Endothelial cell (in vitro differentiated cells): ENCODE data around the gene ACTBL2. TPM values are rescaled to one million over a fixed set of nuclear protein-coding genes. Genes with fewer than 3 reads are reported as not detected.

ENCODE experiments used
- DNase-seq: peaks from one replicate; pipeline ENCODE4 v3.0.0; 2021; ENCODE audit warnings: low spot score
- H3K27ac Mint-ChIP-seq: one replicate; pipeline ENCODE4 v1.8.0; 2021; ENCODE audit warnings: mixed read lengths, inconsistent platforms; ENCODE audit not compliant: unreplicated experiment
- H3K27me3 Mint-ChIP-seq: one replicate; pipeline ENCODE4 v1.8.0; 2021; ENCODE audit warnings: mild to moderate bottlenecking, moderate library complexity, mixed read lengths, inconsistent platforms; ENCODE audit not compliant: unreplicated experiment
- H3K36me3 Mint-ChIP-seq: one replicate; pipeline ENCODE4 v1.8.0; 2021; ENCODE audit warnings: mild to moderate bottlenecking, low read depth, mixed read lengths, inconsistent platforms; ENCODE audit not compliant: unreplicated experiment
- H3K4me1 Mint-ChIP-seq: one replicate; pipeline ENCODE4 v1.8.0; 2021; ENCODE audit warnings: mild to moderate bottlenecking, mixed read lengths, inconsistent platforms; ENCODE audit not compliant: unreplicated experiment
- H3K4me3 Mint-ChIP-seq: one replicate; pipeline ENCODE4 v1.8.0; 2021; ENCODE audit warnings: mild to moderate bottlenecking, mixed read lengths, inconsistent platforms; ENCODE audit not compliant: unreplicated experiment
- H3K9me3 Mint-ChIP-seq: one replicate; pipeline ENCODE4 v1.8.0; 2021; ENCODE audit warnings: mixed read lengths, inconsistent platforms; ENCODE audit not compliant: unreplicated experiment
- total RNA-seq: library from RNA; stranded (reverse); fragmentation: NEBNext Ultra II Directional; extraction: Animal tissue kit (Norgen Biotek cat#: 25700); gene quantifications from one replicate; pipeline ENCODE4 v1.2.1, GENCODE V29; 2021; ENCODE audit not compliant: unreplicated experiment
- TF ChIP-seq, protein P1 (sequence below): fragments of 200-600 bp; sonication (generic); IDR thresholded peaks from one replicate; pipeline ENCODE4 v1.5.0; 2021; ENCODE audit warnings: antibody characterized with exemption; ENCODE audit not compliant: unreplicated experiment

Gene ACTBL2
- total RNA-seq, 1 donor from 2014 or later, result not detected

DNA sequence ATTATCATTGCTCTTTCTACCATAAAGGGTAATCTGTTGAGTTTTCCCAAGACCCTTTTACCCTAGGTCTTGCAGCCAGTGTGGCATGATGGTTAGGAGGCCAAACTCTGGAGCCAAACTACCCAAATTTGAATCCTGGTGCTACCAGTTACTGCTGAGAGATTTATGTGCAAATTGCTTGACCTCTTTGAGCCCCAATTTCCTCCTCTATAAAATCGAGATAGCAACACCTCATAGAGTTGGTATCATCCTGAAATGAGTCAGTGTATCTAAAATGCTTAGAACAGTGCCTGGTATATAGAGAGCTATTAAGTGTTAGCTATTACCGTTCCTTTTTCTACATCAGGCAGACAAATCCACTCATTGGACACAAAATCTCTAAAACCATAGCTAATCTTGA is 43.0 kb downstream of the ACTBL2 start:
- DNase-seq, result no peak
- peaks cover 9% of the 10 kb centered on the region for H3K4me1 Mint-ChIP-seq
- no peak overlapping the region for H3K27ac Mint-ChIP-seq
- no peak overlapping the region for H3K4me3 Mint-ChIP-seq
- TF ChIP-seq, protein P1, sequence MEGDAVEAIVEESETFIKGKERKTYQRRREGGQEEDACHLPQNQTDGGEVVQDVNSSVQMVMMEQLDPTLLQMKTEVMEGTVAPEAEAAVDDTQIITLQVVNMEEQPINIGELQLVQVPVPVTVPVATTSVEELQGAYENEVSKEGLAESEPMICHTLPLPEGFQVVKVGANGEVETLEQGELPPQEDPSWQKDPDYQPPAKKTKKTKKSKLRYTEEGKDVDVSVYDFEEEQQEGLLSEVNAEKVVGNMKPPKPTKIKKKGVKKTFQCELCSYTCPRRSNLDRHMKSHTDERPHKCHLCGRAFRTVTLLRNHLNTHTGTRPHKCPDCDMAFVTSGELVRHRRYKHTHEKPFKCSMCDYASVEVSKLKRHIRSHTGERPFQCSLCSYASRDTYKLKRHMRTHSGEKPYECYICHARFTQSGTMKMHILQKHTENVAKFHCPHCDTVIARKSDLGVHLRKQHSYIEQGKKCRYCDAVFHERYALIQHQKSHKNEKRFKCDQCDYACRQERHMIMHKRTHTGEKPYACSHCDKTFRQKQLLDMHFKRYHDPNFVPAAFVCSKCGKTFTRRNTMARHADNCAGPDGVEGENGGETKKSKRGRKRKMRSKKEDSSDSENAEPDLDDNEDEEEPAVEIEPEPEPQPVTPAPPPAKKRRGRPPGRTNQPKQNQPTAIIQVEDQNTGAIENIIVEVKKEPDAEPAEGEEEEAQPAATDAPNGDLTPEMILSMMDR, result no peak
- H3K27me3 Mint-ChIP-seq, result peaks cover 1% of the 10 kb centered on the region
- H3K36me3 Mint-ChIP-seq, result no peaks in the 10 kb centered on the region
- H3K9me3 Mint-ChIP-seq, result no peaks in the 10 kb centered on the region

DNA sequence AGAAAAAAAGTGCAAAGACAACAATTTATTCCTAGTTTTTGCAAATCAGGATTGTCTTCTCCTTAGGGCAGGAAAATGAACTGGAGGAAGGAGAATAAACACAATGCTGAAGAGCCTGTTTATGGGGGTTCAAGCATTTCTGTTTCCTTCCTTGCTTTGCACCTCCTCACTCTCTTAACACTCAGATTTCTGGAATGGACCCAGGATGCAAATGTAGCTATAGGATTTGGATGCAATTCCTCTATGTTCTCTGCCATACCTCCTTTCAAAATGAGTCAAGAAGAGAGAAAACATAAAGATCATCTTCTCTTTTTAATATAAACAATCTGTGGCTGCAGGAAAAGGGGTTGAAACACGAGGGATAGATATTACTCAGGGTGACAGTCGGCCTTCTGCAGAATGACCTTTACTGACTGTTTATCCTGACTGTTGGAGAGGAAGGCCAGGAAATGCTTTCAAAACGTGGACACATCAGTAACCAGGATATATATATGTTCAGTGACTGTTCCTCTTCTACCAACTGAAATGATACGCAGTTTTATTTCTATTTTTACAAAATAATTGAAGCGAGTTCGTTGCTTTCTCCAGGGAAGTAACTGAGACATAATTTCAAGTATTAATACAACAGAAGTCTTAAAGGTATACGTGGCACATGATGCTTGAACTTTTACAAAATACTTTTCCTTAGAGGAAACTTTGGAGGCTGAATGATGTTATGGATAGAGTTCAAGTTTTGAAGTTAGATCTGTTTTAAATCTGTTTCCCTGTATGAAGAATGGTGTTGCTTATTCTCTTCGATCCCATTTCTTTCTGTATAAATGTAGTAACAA is 44.4 kb downstream of the ACTBL2 start:
- Mint-ChIP-seq H3K9me3 (no peaks in the 10 kb centered on the region), H3K27ac (no peak overlapping the region), H3K27me3 (peaks cover 1% of the 10 kb centered on the region), H3K36me3 (no peaks in the 10 kb centered on the region), H3K4me3 (no peak overlapping the region), H3K4me1 (peaks cover 9% of the 10 kb centered on the region)
- no peak for DNase-seq
- TF ChIP-seq, protein P1, result no peak

DNA sequence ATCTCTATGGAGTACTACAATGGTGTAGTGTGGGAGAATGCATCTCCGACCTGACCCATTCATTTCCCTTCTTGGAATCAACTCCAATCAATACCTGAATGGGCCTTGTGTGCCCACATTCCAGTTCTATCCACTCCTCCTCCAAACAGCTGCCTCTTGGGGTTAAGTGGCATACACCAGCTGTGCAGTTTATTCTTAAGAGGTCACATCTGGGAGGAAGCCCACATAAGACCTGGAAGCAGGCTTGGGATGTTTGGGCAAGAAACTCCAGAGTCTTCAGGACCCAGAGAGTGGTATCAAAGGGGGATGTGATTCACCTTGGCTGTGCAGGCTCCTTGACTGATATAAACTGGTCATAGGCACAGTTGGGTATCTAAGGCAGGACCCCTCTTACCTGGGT is 46.0 kb downstream of the ACTBL2 start:
- Mint-ChIP-seq H3K36me3 (no peaks in the 10 kb centered on the region), H3K27me3 (peaks cover 1% of the 10 kb centered on the region), H3K4me1 (peaks cover 9% of the 10 kb centered on the region), H3K4me3 (no peak overlapping the region), H3K27ac (no peak overlapping the region), H3K9me3 (no peaks in the 10 kb centered on the region)
- TF ChIP-seq, protein P1, result no peak
- DNase-seq, result no peak

DNA sequence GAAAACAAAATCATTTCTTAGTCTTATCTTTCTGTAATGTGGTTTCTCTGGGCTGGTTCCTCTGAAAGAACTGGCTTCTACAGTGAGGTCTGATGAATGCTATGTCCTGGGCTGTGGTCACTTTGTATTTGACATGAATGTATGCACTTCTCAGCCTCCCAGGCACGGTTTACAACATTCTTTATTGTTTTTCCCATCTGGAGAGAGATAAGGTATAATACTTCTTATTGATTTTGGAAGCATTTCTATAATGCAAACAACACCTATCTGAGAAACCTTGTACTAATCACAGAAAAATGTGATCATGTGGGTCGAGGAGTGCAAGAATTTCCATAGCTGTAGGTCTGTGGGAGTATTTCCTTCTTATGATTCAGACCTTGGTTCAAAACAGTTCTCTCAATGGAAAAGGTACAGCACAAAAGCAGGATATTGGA is 46.9 kb downstream of the ACTBL2 start:
- no peaks in the 10 kb centered on the region for H3K36me3 Mint-ChIP-seq
- TF ChIP-seq, protein P1, result no peak
- DNase-seq, result no peak
- no peaks in the 10 kb centered on the region for H3K27me3 Mint-ChIP-seq
- H3K4me1 Mint-ChIP-seq, result peaks cover 9% of the 10 kb centered on the region
- H3K9me3 Mint-ChIP-seq, result no peaks in the 10 kb centered on the region
- H3K27ac Mint-ChIP-seq, result no peak overlapping the region
- H3K4me3 Mint-ChIP-seq, result no peak overlapping the region

DNA sequence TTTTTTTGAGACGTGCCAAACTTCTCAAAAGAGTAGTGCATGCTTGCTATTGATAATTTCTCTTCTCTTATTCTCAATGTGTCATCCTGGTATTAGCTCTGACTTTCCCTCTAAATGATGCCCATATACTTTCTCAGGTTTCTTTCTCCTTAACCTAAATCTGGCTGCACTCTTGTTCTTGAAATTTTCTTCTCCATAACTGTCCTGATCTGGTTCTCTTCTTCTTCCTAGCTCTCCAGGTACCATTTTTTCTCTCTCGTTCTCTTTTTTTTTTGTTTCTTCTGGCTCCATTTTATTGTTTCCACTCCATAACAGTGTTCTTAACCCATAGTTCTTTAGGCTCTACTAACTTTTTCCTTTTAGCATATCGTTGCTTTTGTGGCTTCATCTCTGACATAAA is 47.9 kb downstream of the ACTBL2 start:
- Mint-ChIP-seq H3K27me3 (no peaks in the 10 kb centered on the region), H3K36me3 (no peaks in the 10 kb centered on the region), H3K27ac (no peak overlapping the region), H3K4me1 (peaks cover 9% of the 10 kb centered on the region), H3K4me3 (no peak overlapping the region), H3K9me3 (no peaks in the 10 kb centered on the region)
- TF ChIP-seq, protein P1, result no peak
- no peak for DNase-seq
